Suprapubic skin (tissue), 4 donors: Measurements from ENCODE around the gene PRR13. TPM values are rescaled to one million over a fixed set of nuclear protein-coding genes. Genes with fewer than 3 reads are reported as not detected.

Experiments used
- DNase-seq, 2 donors: peaks; one replicate each; pipeline ENCODE4 v3.0.0-alpha.2; 2019; ENCODE audit warnings: low spot score in 2 of 2
- H3K27ac ChIP-seq: fragments of 200-600 bp; sonication (generic); one replicate; pipeline ENCODE4 v1.5.1; 2019
- H3K27me3 ChIP-seq: fragments of 200-600 bp; sonication (generic); one replicate; pipeline ENCODE4 v1.5.1; 2019
- H3K36me3 ChIP-seq: fragments of 200-600 bp; sonication (generic); one replicate; pipeline ENCODE4 v1.5.1; 2019
- H3K4me1 ChIP-seq: fragments of 200-600 bp; sonication (generic); one replicate; pipeline ENCODE4 v1.5.1; 2019
- H3K4me3 ChIP-seq: fragments of 200-600 bp; sonication (generic); one replicate; pipeline ENCODE4 v1.5.1; 2019; ENCODE audit warnings: mild to moderate bottlenecking
- H3K9me3 ChIP-seq: fragments of 200-600 bp; sonication (generic); one replicate; pipeline ENCODE4 v1.5.1; 2019
- EP300 ChIP-seq: sonication (generic); formaldehyde crosslinking; IDR thresholded peaks from one replicate; pipeline ENCODE4 v1.6.1; 2017; ENCODE audit warnings: antibody characterized with exemption
- POLR2A ChIP-seq, 2 donors: fragments of 450-650 bp; IDR thresholded peaks; one replicate each; pipeline ENCODE4 v1.6.1; 2017; ENCODE audit warnings: antibody characterized with exemption in 2 of 2, mild to moderate bottlenecking in 2 of 2, moderate library complexity in 2 of 2
- POLR2AphosphoS5 ChIP-seq, 3 donors: sonication (generic); formaldehyde crosslinking; IDR thresholded peaks; one replicate each; pipeline ENCODE4 v1.6.1; 2017; ENCODE audit warnings: antibody characterized with exemption in 3 of 3
- WGBS: methylation state at CpG from one replicate; pipeline ENCODE4 v1.1.5; 2018; 5-methylcytosine and 5-hydroxymethylcytosine counted together
- total RNA-seq, 4 donors: library from RNA; depleted of rRNA; stranded (reverse); fragments of >200 nt; gene quantifications; one replicate each; pipeline ENCODE4 v1.1.0, GENCODE V29; 2016
- TF ChIP-seq, protein P1 (sequence below), 2 donors: fragments of 200-600 bp in 1 of 2; fragments of 450-650 bp in 1 of 2; sonication (generic) in 1 of 2; IDR thresholded peaks; one replicate each; pipeline ENCODE4 v1.5.1; 2016 to 2019; ENCODE audit warnings: antibody characterized with exemption in 2 of 2, mild to moderate bottlenecking in 1 of 2, moderate library complexity in 1 of 2

The PRR13 gene
- total RNA-seq, 4 donors from 2014 or later: 40.7 to 77.9 (median 57.4) TPM

DNA sequence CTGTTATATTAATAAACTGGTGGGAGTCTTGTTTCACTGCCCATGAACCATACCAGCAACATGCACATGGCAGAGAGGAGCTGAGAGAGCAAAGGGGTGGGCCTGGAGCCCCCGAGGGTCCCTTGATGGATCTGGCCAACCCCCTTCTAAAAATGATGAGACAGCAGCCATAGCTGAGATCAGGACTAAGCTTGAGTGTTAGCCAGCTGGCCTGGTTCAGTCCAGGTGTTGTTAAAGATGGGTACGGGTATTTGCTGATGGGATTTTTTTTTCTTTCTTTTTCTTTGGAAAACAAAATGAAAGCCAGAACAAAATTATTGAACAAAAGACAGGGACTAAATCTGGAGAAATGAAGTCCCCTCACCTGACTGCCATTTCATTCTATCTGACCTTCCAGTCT, 26.3 kb downstream of the PRR13 start:
- no peak for DNase-seq
- no peaks in the 10 kb centered on the region for H3K27me3 ChIP-seq
- H3K36me3 ChIP-seq: peaks cover 100% of the 10 kb centered on the region
- no peak overlapping the region for H3K4me3 ChIP-seq
- TF ChIP-seq EP300: no peak
- no peak for TF ChIP-seq POLR2A (IDR thresholded peaks at IDR 0.05)
- TF ChIP-seq POLR2AphosphoS5 (IDR thresholded peaks at IDR 0.05): no peak
- TF ChIP-seq, protein P1, sequence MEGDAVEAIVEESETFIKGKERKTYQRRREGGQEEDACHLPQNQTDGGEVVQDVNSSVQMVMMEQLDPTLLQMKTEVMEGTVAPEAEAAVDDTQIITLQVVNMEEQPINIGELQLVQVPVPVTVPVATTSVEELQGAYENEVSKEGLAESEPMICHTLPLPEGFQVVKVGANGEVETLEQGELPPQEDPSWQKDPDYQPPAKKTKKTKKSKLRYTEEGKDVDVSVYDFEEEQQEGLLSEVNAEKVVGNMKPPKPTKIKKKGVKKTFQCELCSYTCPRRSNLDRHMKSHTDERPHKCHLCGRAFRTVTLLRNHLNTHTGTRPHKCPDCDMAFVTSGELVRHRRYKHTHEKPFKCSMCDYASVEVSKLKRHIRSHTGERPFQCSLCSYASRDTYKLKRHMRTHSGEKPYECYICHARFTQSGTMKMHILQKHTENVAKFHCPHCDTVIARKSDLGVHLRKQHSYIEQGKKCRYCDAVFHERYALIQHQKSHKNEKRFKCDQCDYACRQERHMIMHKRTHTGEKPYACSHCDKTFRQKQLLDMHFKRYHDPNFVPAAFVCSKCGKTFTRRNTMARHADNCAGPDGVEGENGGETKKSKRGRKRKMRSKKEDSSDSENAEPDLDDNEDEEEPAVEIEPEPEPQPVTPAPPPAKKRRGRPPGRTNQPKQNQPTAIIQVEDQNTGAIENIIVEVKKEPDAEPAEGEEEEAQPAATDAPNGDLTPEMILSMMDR (IDR thresholded peaks at IDR 0.05): no peak
- peaks cover 21% of the 10 kb centered on the region for H3K4me1 ChIP-seq
- H3K9me3 ChIP-seq: no peaks in the 10 kb centered on the region
- H3K27ac ChIP-seq: no peak overlapping the region
- 62% methylated on average over 2 of the region's 2 CpGs for WGBS

DNA sequence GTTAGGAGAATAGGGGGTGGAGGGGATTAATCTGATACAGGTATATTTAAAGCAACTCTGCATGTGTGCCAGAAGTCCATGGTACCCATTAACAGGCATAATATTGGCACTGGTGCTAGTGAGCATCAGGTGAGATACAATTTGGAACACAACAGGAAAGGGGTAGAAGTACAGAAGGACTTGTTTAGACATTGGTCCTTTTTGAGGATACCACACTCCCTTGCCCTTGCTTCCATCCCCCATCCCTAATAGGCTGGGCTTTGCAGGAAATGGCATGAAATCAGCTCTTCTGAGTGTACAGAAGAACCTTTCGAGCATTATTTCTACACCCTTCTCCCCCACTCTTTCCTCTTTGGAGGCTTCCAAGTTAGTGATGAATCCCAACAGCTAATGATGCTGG, 26.7 kb downstream of the PRR13 start:
- Histone ChIP-seq H3K4me3 (no peak overlapping the region), H3K9me3 (no peaks in the 10 kb centered on the region), H3K4me1 (peaks cover 23% of the 10 kb centered on the region), H3K36me3 (peaks cover 100% of the 10 kb centered on the region), H3K27ac (no peak overlapping the region), H3K27me3 (no peaks in the 10 kb centered on the region)
- no peak for TF ChIP-seq EP300
- TF ChIP-seq, protein P1 (IDR thresholded peaks at IDR 0.05): no peak
- no peak for TF ChIP-seq POLR2A (IDR thresholded peaks at IDR 0.05)
- no peak for TF ChIP-seq POLR2AphosphoS5 (IDR thresholded peaks at IDR 0.05)
- 76% methylated on average over 1 of the region's 1 CpG for WGBS
- DNase-seq: no peak

DNA sequence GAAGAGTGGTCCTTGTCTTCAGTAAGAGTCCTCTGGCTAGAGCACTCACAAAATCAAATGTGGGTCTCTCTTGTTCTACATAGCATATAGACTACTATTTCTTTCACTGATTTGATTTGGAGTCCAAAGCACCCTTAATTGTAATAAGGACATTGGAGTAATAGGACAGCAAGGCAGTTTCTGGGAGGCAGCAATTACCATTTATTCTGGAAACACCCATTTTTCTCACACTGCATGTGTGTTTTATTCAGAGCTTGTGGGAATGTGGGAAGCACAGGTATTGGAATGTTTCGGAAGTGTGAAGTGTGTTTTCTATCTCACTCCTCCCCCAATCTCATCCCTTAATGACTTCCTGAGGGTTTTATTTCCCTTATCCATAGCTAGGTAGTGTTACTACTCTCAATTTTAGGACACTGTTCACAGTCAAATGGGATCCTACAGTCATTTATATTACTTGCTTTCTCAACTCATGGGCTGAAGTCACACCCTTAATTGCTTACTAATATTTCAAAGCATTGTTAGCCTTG, 30.6 kb downstream of the PRR13 start:
- 94% methylated on average over 1 of the region's 1 CpG for WGBS
- TF ChIP-seq POLR2AphosphoS5 (IDR thresholded peaks at IDR 0.05): no peak
- no peak for TF ChIP-seq POLR2A (IDR thresholded peaks at IDR 0.05)
- TF ChIP-seq, protein P1 (IDR thresholded peaks at IDR 0.05): no peak
- TF ChIP-seq EP300: no peak
- no peak for DNase-seq
- Histone ChIP-seq H3K4me1 (peaks cover 22% of the 10 kb centered on the region), H3K27me3 (no peaks in the 10 kb centered on the region), H3K36me3 (peaks cover 100% of the 10 kb centered on the region), H3K9me3 (no peaks in the 10 kb centered on the region), H3K4me3 (no peak overlapping the region), H3K27ac (no peak overlapping the region)

DNA sequence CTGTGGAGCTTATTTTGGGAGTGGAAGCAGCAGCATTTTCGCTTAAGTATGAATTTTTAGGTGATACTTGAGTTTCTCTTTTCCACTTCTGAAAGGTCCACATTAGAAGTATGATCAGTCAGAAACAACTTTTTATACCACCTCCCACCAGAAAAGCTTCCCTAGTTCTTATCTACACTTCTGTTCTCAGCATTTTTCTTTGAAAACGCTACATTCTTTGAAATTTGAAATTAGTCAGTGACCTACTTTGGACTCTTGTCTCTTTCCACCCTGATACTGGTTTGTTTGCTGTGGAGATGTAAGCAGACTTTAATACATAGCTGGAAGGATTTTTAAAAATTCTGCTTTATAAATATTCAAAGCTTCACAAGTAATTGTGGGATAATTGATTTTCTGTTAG, 32.5 kb downstream of the PRR13 start:
- Histone ChIP-seq H3K36me3 (peaks cover 98% of the 10 kb centered on the region), H3K4me1 (peaks cover 22% of the 10 kb centered on the region), H3K9me3 (no peaks in the 10 kb centered on the region), H3K27ac (no peak overlapping the region), H3K27me3 (no peaks in the 10 kb centered on the region), H3K4me3 (no peak overlapping the region)
- no peak for DNase-seq
- no peak for TF ChIP-seq POLR2AphosphoS5 (IDR thresholded peaks at IDR 0.05)
- 70% methylated on average over 2 of the region's 2 CpGs for WGBS

DNA sequence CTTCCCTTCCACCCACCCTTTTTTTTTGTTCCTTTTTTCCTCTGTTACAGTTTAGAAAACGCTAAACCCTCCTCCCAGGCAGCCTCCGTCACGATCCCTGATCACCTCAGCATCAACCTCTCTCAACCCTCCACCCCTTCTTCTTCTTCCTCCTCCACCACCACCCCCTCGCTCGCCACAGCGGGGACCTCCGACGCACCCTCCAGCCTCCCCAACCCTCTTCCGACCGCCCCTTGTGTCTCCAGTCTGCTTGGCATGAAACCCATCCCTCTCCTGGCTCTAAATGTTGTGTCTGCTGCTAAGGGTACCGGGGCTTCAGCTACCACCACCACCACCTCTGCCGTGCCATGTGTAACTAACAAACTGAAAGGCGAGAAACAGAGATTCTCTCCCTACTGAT, 33.3 kb downstream of the PRR13 start:
- H3K27me3 ChIP-seq: no peaks in the 10 kb centered on the region
- H3K27ac ChIP-seq: no peak overlapping the region
- no peaks in the 10 kb centered on the region for H3K9me3 ChIP-seq
- TF ChIP-seq EP300: no peak
- no peak for TF ChIP-seq POLR2AphosphoS5 (IDR thresholded peaks at IDR 0.05)
- TF ChIP-seq, protein P1 (IDR thresholded peaks at IDR 0.05): no peak
- TF ChIP-seq POLR2A (IDR thresholded peaks at IDR 0.05): no peak
- no peak for DNase-seq
- no peak overlapping the region for H3K4me3 ChIP-seq
- WGBS: 77% methylated on average over 13 of the region's 13 CpGs
- H3K36me3 ChIP-seq: peaks cover 96% of the 10 kb centered on the region
- H3K4me1 ChIP-seq: peaks cover 22% of the 10 kb centered on the region

DNA sequence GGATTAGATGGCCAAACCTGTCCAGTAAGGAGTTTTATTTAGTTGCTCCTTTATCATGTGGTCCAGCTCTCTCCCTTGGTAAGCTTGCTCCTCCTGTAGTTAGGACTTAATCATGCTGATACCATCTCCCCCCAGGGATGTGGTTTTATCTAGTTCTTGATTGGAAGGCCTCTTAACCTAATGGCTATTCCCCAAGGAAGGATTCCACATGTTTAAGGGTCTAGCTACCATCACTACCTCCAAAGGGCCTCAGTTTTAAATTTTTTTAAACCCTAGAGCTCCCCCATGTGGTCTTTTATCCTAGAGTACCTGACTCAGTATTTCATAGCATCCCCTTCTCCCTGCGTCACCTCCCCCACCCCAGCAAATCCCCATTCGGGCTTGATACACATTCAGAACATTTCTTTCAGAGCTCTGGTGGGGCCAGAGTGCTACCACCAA, 35.3 kb downstream of the PRR13 start:
- Histone ChIP-seq H3K27me3 (no peaks in the 10 kb centered on the region), H3K4me1 (peaks cover 28% of the 10 kb centered on the region), H3K36me3 (peaks cover 96% of the 10 kb centered on the region), H3K4me3 (no peak overlapping the region), H3K27ac (no peak overlapping the region), H3K9me3 (no peaks in the 10 kb centered on the region)
- no peak for DNase-seq
- 74% methylated on average over 2 of the region's 2 CpGs for WGBS
- TF ChIP-seq EP300 (no peak), POLR2AphosphoS5 (IDR thresholded peaks at IDR 0.05) (no peak), POLR2A (IDR thresholded peaks at IDR 0.05) (no peak)
- TF ChIP-seq, protein P1 (IDR thresholded peaks at IDR 0.05): no peak
